ENCODE measurements around the gene PLD1.

PLD1 gene

DNA sequence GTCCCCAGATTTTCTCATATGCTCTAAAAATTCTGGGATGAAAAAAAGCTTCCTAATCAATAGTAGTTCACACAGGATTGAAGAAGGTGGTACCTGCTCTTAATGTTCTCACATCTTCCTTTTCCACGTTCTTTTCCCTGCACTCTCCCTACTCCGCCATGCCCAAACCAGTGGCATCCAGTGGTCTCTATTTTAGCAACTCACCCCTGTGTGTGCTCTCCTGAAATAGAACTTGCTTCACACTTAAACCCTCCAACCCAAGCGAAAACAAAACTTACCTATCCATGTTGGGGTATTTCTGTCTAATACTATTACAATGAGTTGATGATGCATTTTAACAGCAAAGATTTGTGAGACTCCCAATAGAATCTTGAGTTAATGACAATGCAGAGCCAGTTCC is 148.8 kb downstream of the PLD1 start:
- Histone ChIP-seq H3K27ac (no peak overlapping the region), H3K4me3 (no peak overlapping the region)
- TF ChIP-seq, protein P1, sequence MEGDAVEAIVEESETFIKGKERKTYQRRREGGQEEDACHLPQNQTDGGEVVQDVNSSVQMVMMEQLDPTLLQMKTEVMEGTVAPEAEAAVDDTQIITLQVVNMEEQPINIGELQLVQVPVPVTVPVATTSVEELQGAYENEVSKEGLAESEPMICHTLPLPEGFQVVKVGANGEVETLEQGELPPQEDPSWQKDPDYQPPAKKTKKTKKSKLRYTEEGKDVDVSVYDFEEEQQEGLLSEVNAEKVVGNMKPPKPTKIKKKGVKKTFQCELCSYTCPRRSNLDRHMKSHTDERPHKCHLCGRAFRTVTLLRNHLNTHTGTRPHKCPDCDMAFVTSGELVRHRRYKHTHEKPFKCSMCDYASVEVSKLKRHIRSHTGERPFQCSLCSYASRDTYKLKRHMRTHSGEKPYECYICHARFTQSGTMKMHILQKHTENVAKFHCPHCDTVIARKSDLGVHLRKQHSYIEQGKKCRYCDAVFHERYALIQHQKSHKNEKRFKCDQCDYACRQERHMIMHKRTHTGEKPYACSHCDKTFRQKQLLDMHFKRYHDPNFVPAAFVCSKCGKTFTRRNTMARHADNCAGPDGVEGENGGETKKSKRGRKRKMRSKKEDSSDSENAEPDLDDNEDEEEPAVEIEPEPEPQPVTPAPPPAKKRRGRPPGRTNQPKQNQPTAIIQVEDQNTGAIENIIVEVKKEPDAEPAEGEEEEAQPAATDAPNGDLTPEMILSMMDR (IDR thresholded peaks at IDR 0.05): no peak
- DNase-seq (ENCODE audit: low spot score): no peak

DNA sequence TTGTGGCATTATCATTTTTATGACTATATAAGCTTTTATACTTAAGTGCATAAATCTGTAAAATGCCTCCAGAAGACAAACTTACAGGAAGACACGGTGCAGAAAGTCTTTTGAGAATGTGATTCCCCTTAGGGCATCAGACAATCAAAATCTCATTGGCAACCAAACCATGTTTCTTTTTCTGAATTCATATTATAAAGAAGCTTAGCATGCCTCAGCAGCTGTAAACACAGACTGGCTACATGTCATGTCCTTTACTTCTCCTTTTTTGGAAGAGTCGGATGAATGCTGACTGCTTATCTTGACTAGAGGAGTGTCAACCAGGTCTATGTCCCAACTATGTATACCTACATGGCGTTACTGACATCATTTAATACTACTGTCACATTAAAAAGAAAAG is 150.1 kb downstream of the PLD1 start:
- no peak for DNase-seq (ENCODE audit: low spot score)
- Histone ChIP-seq H3K27ac (no peak overlapping the region), H3K4me3 (no peak overlapping the region)
- TF ChIP-seq, protein P1 (IDR thresholded peaks at IDR 0.05): no peak

DNA sequence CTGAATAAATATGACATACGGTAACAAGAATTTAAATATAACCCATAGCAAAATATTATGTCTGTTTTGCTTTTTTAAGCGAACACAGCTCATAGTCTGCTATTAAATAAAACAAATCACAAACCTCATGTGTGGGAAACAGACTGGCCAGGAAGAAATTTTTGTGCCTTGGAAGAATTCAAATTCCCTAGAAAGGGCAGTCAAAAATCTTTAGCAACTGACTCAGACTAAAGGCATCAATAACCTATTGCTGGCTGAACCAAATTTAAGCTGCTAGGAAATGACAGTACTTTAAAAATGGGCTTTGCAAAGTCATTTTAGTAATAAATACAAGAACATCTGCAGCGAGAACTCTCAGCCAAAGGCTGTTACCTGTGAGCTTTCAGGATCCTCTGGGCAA is 151.4 kb downstream of the PLD1 start:
- no peak for DNase-seq (ENCODE audit: low spot score)
- H3K4me3 ChIP-seq: no peak overlapping the region
- peak overlapping the region in 1 of 2 donors; percentile 51 for H3K27ac ChIP-seq
- TF ChIP-seq, protein P1 (IDR thresholded peaks at IDR 0.05): no peak

DNA sequence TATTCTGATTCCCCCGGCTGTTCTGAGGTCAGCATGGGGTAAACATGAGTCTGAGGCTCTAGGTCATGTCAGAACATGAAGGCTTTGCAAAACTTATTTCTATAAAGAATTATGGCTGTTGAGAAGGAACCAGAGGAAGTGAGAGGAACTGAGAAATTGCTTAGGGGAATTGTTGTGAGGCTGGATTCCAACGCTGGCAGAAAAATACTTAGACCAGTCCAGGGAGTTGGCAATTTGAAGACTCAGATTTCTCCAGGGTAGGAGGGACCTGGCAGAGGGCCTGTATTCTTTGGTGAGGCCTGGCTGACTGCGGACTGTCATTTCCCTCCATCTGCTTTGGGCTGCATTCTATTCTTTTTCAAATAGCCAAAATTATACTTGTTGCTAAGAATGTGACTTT is 155.5 kb downstream of the PLD1 start:
- peak; percentile 77 for DNase-seq (ENCODE audit: low spot score)
- TF ChIP-seq, protein P1 (IDR thresholded peaks at IDR 0.05): no peak
- peak overlapping the region; percentile 30 to 60 for H3K27ac ChIP-seq
- no peak overlapping the region for H3K4me3 ChIP-seq

DNA sequence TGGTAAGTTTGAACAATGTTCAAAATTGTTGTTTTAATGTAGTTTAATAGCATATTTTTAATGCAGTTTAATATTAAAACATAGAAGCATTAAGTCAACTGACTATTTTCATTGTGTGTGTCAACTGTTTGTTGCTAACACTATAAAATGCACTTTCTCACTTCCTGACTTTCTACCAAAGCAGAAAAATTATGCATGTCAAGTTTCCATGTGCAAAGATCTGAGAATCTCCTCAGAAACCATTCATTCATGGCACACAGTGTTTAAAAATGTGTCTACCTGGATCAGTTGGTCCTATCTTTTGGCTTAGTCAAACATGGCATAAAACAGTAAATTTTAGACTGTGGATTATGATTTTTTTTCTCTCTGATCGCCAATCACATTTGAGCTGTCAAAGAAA is 156.0 kb downstream of the PLD1 start:
- DNase-seq (ENCODE audit: low spot score): no peak
- Histone ChIP-seq H3K27ac (peak overlapping the region; percentile 30 to 60), H3K4me3 (no peak overlapping the region)
- TF ChIP-seq, protein P1 (IDR thresholded peaks at IDR 0.05): no peak

DNA sequence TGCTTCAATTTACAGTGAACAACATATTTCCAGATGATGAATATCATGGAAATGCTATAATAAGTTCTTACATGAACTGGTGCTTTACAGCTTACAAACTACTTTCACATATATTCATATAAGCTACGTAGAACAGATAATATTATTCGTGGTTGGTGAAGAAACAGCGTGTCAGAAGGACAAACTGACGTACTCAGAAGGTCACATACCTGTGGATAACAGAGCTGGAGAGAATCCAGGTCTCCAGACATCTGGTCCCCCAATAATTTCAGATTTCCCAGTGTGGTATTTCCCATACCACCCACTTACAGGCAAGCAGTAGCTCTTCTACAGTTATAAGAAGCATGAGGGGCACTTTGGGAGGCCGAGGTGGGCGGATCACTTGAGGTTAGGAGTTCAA is 156.6 kb downstream of the PLD1 start:
- TF ChIP-seq, protein P1 (IDR thresholded peaks at IDR 0.05): no peak
- Histone ChIP-seq H3K27ac (no peak overlapping the region), H3K4me3 (no peak overlapping the region)
- no peak for DNase-seq (ENCODE audit: low spot score)

DNA sequence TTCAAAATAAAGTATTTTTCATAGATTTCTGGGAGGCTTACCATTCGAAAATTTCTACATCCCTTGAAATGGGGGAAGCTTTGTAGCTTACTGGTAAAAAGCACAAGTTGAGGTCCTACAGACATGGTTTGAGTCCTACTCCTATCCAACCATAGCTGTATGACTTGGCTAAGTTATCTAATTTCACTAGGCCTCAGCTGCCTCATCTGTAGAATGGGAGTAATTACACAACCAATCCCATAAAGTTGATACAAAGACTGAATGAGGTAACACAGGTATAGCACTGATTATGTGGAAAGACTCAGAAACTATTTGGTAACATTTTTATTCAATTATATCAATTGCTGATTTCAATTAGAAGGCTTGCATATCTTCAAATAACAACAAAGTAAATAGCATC is 157.4 kb downstream of the PLD1 start:
- Histone ChIP-seq H3K4me3 (no peak overlapping the region), H3K27ac (no peak overlapping the region)
- no peak for DNase-seq (ENCODE audit: low spot score)
- TF ChIP-seq, protein P1 (IDR thresholded peaks at IDR 0.05): no peak
